Measurements from ENCODE around the gene GNPDA1. TPM values are rescaled to one million over a fixed set of nuclear protein-coding genes. Genes with fewer than 3 reads are reported as not detected.

The GNPDA1 gene
- total RNA-seq, 4 donors from 2014 or later = 22.3 to 50.0 (median 47.3) TPM

DNA sequence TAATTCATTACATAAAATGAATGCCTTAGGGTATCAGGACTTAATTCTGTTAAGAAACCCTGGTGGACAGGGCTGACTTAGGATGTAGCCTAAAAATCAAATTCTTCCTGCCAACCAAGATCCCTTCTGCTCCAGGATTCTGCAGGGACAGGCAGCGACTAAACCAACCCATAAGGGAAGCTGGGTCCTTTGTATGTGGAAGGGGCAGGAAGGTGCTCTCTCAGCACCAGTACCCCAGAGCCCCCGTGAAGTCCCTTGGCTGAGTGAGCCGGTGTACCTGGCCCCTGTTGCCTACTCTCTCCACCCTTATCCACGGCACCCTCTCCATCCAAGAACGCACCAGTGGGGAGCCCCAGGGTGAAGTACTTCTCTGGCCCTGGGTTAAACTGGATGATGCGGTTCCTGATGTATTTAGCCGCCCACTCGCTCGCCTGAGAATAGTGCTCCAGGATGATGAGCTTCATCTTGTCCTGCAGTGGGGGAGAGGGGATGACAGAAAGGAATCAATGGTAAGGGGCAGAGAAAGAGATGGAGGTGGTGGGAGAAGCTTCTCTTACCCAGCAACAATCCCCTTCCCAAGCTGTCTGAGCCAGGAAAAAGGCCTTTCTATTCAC, 1.1 kb downstream of the GNPDA1 start:
- intact Hi-C loops (cut with DNase I; ENCODE audit: low total_unique reads) = loop anchor here (2.0 to 5.0 kb wide), 2 partner anchors 43 to 131 kb away; partner anchors contain the start of gene RNF14
- DNase-seq = no peak
- H3K27ac ChIP-seq = peak overlapping the region; percentile 91 to 99 (median 98)
- peaks cover 15 to 19% of the 10 kb centered on the region in 2 donors for H3K4me1 ChIP-seq
- peaks cover 0 to 14% of the 10 kb centered on the region in 2 donors for H3K36me3 ChIP-seq
- peak overlapping the region in 2 of 4 donors; percentile 74 to 76 for H3K4me3 ChIP-seq
- TF ChIP-seq POLR2A (IDR thresholded peaks at IDR 0.05) = no peak
- TF ChIP-seq, protein P1, sequence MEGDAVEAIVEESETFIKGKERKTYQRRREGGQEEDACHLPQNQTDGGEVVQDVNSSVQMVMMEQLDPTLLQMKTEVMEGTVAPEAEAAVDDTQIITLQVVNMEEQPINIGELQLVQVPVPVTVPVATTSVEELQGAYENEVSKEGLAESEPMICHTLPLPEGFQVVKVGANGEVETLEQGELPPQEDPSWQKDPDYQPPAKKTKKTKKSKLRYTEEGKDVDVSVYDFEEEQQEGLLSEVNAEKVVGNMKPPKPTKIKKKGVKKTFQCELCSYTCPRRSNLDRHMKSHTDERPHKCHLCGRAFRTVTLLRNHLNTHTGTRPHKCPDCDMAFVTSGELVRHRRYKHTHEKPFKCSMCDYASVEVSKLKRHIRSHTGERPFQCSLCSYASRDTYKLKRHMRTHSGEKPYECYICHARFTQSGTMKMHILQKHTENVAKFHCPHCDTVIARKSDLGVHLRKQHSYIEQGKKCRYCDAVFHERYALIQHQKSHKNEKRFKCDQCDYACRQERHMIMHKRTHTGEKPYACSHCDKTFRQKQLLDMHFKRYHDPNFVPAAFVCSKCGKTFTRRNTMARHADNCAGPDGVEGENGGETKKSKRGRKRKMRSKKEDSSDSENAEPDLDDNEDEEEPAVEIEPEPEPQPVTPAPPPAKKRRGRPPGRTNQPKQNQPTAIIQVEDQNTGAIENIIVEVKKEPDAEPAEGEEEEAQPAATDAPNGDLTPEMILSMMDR (IDR thresholded peaks at IDR 0.05 in 4 of 5, conservative IDR thresholded peaks at IDR 0.05 in 1 of 5) = no peak
- in situ Hi-C loops (cut with MboI; ENCODE audit: low sequenced_read_pairs in 4 of 4) = loop anchor here in 1 of 4 donors (25.0 kb wide), 1 partner anchor 876 kb away; no protein-coding TSS in a partner anchor
- H3K27me3 ChIP-seq = no peaks in the 10 kb centered on the region
- H3K9me3 ChIP-seq = no peaks in the 10 kb centered on the region
- no peak for ATAC-seq

DNA sequence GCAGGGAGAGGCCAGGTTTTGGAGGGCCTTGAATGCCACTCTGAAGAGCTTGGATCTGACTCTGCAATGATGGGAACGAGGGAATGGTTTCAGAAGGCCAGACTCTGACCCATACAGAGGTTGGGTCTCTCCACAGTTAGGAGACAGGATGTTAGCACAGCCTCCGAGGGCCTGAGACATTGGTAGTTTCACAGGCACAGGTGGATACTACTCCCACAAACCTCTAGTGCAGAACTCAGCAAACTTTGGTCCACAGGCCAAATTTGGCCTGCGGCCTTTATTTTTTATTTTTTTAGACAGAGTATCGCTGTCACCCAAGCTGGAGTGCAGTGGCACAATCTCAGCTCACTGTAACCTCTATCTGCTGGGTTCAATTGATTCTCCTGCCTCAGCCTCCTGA, 2.9 kb downstream of the GNPDA1 start:
- TF ChIP-seq POLR2A (IDR thresholded peaks at IDR 0.05) = no peak
- TF ChIP-seq, protein P1 (IDR thresholded peaks at IDR 0.05 in 4 of 5, conservative IDR thresholded peaks at IDR 0.05 in 1 of 5) = no peak
- H3K4me3 ChIP-seq = no peak overlapping the region
- in situ Hi-C loops (cut with MboI; ENCODE audit: low sequenced_read_pairs in 4 of 4) (loop anchor here in 1 of 4 donors (25.0 kb wide), 1 partner anchor 877 kb away; no protein-coding TSS in a partner anchor), intact Hi-C loops (cut with DNase I; ENCODE audit: low total_unique reads) (loop anchor here (5.0 kb wide), 1 partner anchor 132 kb away; no protein-coding TSS in a partner anchor)
- peaks cover 14 to 19% of the 10 kb centered on the region in 2 donors for H3K4me1 ChIP-seq
- H3K9me3 ChIP-seq = no peaks in the 10 kb centered on the region
- no peak for DNase-seq
- ATAC-seq = no peak
- H3K36me3 ChIP-seq = peaks cover 0 to 30% of the 10 kb centered on the region in 2 donors
- H3K27ac ChIP-seq = peak overlapping the region in 1 of 4 donors; percentile 28
- no peaks in the 10 kb centered on the region for H3K27me3 ChIP-seq

DNA sequence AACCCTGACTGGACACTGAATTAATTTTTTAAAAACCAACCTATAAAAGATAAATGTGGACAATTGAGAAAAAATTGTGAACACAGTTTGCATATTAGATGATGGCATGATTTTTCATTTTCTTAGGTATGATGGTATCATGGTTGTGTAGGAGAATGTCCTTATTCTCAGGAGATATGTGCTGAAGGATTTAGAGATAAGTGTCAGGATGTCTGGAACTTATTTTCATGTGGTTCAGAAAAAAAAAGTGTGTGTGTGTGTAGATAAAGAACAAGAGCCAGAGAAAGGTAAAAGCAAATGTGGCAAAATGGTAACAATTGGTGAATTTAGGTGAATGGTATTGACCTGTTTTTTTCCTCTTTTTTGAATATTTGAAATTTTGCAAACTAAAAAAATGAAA, 4.0 kb downstream of the GNPDA1 start:
- H3K4me1 ChIP-seq = peaks cover 6 to 13% of the 10 kb centered on the region in 2 donors
- no peak for DNase-seq
- no peak for TF ChIP-seq POLR2A (IDR thresholded peaks at IDR 0.05)
- TF ChIP-seq, protein P1 (IDR thresholded peaks at IDR 0.05 in 4 of 5, conservative IDR thresholded peaks at IDR 0.05 in 1 of 5) = no peak
- intact Hi-C loops (cut with DNase I; ENCODE audit: low total_unique reads) (no loop called here), in situ Hi-C loops (cut with MboI; ENCODE audit: low sequenced_read_pairs in 4 of 4) (loop anchor here in 1 of 4 donors (25.0 kb wide), 1 partner anchor 878 kb away; no protein-coding TSS in a partner anchor)
- ATAC-seq = no peak
- no peaks in the 10 kb centered on the region for H3K27me3 ChIP-seq
- H3K27ac ChIP-seq = no peak overlapping the region
- H3K36me3 ChIP-seq = peaks cover 0 to 40% of the 10 kb centered on the region in 2 donors
- no peak overlapping the region for H3K4me3 ChIP-seq
- H3K9me3 ChIP-seq = no peaks in the 10 kb centered on the region

DNA sequence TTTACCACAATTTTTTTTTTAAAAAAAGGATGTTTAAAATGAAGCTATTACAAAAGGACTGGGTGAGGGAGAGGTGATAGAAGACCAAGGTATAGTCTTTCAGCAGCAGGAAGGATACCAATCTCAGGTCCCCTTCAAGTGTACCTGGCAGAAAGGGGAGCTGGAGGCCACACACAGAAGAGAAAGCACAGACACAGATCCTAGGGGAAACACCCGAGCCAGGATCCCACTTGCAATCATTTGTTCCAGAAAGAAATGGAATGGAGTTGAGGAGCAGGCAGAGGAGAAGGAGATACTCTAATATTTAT, 5.6 kb downstream of the GNPDA1 start:
- TF ChIP-seq, protein P1 (IDR thresholded peaks at IDR 0.05 in 4 of 5, conservative IDR thresholded peaks at IDR 0.05 in 1 of 5) = no peak
- TF ChIP-seq POLR2A (IDR thresholded peaks at IDR 0.05) = no peak
- H3K36me3 ChIP-seq = peaks cover 0 to 52% of the 10 kb centered on the region in 2 donors
- H3K9me3 ChIP-seq = no peaks in the 10 kb centered on the region
- H3K27me3 ChIP-seq = no peaks in the 10 kb centered on the region
- ATAC-seq = no peak
- intact Hi-C loops (cut with DNase I; ENCODE audit: low total_unique reads) (no loop called here), in situ Hi-C loops (cut with MboI; ENCODE audit: low sequenced_read_pairs in 4 of 4) (loop anchor here in 1 of 4 donors (25.0 kb wide), 1 partner anchor 880 kb away; no protein-coding TSS in a partner anchor)
- H3K4me3 ChIP-seq = no peak overlapping the region
- H3K27ac ChIP-seq = no peak overlapping the region
- H3K4me1 ChIP-seq = peaks cover 2 to 3% of the 10 kb centered on the region in 2 donors
- DNase-seq = no peak

Measured in gastrocnemius medialis (tissue), 4 donors.